Thoracic aorta (tissue), 2 donors: ENCODE data around the gene COMP. TPM values are rescaled to one million over a fixed set of nuclear protein-coding genes. Genes with fewer than 3 reads are reported as not detected.

Experiments used
- ATAC-seq: fragments of 150-250 bp; one replicate; pipeline ENCODE4 v1.8.0; 2017; ENCODE audit warnings: low read depth; ENCODE audit not compliant: insufficient number of reproducible peaks, low FRiP score
- DNase-seq: peaks from one replicate; pipeline ENCODE4 v3.0.0-alpha.2; 2020; ENCODE audit warnings: low spot score
- H3K27ac ChIP-seq, 2 donors: fragments of 200-600 bp; sonication (generic); 1 replicate in 1 of 2; 2 replicates in 1 of 2; pipeline ENCODE4 v1.5.1; 2016; ENCODE audit warnings: mild to moderate bottlenecking in 2 of 2, moderate library complexity in 2 of 2
- H3K27me3 ChIP-seq: fragments of 200-600 bp; sonication (generic); replicated peaks from 2 replicates; pipeline ENCODE4 v1.6.0; 2016; ENCODE audit warnings: mild to moderate bottlenecking; ENCODE audit not compliant: insufficient read depth
- H3K36me3 ChIP-seq: fragments of 200-600 bp; sonication (generic); one replicate; pipeline ENCODE4 v1.5.1; 2016
- H3K4me1 ChIP-seq, 2 donors: fragments of 200-600 bp; sonication (generic); 1 replicate in 1 of 2; 2 replicates in 1 of 2; pipeline versions ENCODE4 v1.5.1 to v1.6.0; 2016; ENCODE audit warnings: low read depth in 2 of 2, mild to moderate bottlenecking in 1 of 2; ENCODE audit not compliant: control insufficient read depth in 1 of 2
- H3K4me3 ChIP-seq: fragments of 200-600 bp; sonication (generic); 2 replicates; pipeline ENCODE4 v1.5.1; 2016; ENCODE audit warnings: mild to moderate bottlenecking
- H3K9me3 ChIP-seq: fragments of 200-600 bp; sonication (generic); 2 replicates; pipeline ENCODE4 v1.5.1; 2016
- total RNA-seq, 2 donors: library from RNA; depleted of rRNA; stranded (reverse); fragments of >200 nt; gene quantifications; one replicate each; pipeline versions ENCODE4 v1.1.0 to v1.2.3, GENCODE V29; 2016
- TF ChIP-seq, protein P1 (sequence below): fragments of 200-600 bp; sonication (generic); IDR thresholded peaks from one replicate; pipeline ENCODE4 v1.5.1; 2019; ENCODE audit warnings: antibody characterized with exemption

The COMP gene
- total RNA-seq, 2 donors from 2014 or later = 16.9 to 29.8 TPM

DNA sequence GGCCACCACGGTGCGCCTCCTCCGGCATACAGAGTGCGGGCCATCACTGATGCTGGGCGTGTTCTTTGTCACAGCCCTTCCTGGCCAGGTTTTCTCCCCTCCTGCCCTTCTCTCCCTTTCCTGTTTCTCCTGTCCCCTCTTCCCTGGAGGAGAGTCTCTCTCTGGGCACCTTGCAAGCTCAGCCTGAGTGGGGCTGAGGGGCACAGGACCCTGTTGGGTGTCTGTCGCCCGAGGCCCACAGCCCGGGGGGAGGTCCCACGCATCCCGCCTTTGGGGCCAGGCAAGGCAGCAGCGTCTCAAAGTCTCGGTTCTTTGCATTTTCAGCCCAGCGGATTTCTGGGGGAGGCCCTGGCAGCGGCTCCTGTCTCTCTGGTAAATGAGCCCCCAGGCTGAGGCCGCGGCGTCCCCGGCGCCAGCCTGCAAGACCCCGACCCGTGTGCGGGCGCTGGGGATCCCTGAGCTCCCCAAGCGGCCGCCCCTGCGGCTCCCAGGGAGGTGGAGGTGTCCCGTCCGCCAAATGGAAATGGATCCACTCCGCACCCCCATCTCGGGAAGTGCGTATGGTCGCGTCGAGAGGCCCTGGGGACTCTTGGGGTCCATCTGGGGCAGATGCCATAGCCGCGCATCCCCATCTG is 47.2 kb downstream of the COMP start:
- DNase-seq (no peak), ATAC-seq (no peak)
- no peaks in the 10 kb centered on the region for H3K4me1 ChIP-seq
- H3K27ac ChIP-seq = no peak overlapping the region
- TF ChIP-seq, protein P1, sequence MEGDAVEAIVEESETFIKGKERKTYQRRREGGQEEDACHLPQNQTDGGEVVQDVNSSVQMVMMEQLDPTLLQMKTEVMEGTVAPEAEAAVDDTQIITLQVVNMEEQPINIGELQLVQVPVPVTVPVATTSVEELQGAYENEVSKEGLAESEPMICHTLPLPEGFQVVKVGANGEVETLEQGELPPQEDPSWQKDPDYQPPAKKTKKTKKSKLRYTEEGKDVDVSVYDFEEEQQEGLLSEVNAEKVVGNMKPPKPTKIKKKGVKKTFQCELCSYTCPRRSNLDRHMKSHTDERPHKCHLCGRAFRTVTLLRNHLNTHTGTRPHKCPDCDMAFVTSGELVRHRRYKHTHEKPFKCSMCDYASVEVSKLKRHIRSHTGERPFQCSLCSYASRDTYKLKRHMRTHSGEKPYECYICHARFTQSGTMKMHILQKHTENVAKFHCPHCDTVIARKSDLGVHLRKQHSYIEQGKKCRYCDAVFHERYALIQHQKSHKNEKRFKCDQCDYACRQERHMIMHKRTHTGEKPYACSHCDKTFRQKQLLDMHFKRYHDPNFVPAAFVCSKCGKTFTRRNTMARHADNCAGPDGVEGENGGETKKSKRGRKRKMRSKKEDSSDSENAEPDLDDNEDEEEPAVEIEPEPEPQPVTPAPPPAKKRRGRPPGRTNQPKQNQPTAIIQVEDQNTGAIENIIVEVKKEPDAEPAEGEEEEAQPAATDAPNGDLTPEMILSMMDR = no peak
- H3K27me3 ChIP-seq = no peaks in the 10 kb centered on the region
- no peak overlapping the region for H3K4me3 ChIP-seq
- H3K9me3 ChIP-seq = no peaks in the 10 kb centered on the region
- no peaks in the 10 kb centered on the region for H3K36me3 ChIP-seq

DNA sequence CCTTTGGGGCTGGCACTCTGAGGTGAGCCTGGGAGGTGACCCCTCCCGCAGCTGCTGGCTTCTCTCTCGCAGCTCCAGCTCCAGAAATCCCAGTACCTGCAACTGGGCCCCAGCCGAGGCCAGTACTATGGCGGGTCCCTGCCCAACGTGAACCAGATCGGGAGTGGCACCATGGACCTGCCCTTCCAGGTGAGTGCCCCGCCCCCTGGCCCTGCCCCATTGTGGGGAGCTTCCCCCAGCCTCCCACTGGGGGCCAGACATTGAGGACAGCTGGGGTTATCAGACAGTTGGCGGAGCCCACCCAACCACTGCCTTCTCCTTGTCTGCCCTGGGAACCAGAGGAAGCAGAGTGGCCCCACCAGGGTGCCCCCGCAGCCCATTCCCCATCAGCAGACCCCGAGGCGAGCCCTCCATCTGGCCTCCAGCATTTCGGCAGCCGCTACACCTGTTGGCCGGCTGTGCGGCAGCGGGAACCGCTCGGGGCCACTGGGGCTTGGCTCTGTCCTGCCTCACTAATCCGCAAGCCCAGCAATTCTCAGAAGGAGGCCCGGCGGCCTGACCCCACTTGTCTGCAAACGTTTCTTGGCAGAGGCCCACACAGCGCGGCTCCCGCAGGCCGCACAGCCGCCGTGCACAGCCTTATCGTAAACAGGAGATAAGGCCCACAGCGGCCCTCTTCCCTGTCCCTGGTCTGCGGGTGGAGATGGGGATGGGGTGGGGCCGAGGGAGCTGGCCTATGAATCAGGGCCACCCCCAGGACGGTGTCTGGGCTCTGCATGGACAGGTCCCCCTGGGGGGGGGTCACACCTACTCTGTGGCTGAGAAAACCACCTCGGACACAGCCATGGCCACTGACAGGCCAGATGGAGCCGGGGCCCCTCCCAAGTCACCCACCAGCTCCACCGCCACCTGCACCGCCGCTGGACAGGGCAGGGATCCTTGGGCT is 48.0 kb downstream of the COMP start:
- TF ChIP-seq, protein P1 = no peak
- no peaks in the 10 kb centered on the region for H3K36me3 ChIP-seq
- H3K4me3 ChIP-seq = no peak overlapping the region
- no peaks in the 10 kb centered on the region for H3K4me1 ChIP-seq
- H3K27me3 ChIP-seq = no peaks in the 10 kb centered on the region
- no peaks in the 10 kb centered on the region for H3K9me3 ChIP-seq
- DNase-seq = no peak
- no peak for ATAC-seq
- H3K27ac ChIP-seq = no peak overlapping the region

DNA sequence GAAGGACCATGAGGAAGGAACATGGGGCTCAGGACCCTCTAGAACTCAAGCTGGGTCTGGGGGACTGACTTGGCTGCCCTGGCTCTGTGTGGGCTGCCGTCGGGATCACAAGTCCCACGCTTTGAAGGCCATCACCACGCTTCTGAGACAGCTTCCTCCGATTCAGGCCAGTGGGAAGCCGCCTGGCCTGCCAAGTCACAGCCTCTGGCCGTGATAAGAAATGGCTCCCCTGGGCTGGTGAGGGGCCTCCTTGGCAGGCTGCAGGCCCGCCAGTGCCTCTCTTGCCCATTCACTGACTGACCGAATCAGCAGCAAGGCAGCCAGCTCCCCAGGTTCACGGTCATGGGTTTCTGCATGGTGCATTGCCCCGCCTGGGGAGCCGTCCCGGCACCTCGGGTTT is 48.8 kb downstream of the COMP start:
- no peaks in the 10 kb centered on the region for H3K27me3 ChIP-seq
- no peak overlapping the region for H3K27ac ChIP-seq
- DNase-seq (no peak), ATAC-seq (no peak)
- H3K4me1 ChIP-seq = no peaks in the 10 kb centered on the region
- H3K4me3 ChIP-seq = no peak overlapping the region
- H3K36me3 ChIP-seq = no peaks in the 10 kb centered on the region
- TF ChIP-seq, protein P1 = no peak
- H3K9me3 ChIP-seq = no peaks in the 10 kb centered on the region

DNA sequence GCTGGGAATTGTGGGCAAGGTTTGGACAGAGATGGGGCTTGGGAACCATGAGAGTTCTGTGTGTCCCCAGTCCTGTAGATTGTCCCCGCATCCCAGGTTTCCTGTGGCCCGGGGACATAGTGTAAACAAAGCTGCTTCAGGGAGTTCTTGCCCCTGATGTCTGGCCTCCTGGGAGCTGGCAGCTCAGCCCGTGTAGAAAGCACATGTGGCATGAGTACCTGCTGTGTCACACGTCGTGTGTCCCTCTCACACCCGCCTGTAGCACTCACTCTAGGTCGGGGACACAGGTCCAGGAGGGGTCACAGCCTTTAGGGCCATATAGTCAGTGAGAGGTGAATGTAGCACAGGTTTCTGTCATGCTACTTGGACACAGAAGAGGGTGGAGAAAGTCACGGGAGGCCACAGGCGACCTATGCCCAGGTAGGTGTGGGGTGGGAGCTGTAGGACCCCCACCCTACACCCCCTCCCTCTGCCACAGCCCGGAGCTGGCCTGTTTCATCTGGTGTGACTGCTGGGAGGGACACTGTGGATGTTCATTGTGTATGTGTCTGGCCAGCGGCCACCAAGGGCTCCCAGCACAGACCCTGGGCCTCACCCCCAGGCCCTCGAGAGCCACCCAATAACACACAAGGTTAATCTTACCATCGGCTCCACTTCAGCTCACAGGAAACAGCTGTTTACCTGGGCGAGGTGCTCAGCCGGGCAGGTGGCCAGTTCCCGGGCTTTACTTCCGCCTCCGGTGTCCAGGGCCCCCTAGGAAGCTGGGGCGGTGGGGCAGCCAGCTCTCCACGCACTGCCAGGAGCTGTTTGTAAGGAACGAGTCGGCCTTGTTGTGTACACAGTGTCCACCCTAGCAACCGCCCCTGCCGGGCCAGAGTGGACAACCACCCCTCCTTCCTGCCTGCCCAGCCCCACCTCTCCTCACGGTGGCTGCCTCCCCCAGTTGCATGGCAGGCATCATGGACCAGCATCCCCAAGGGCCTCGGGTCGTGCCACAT is 49.7 kb downstream of the COMP start:
- TF ChIP-seq, protein P1 = no peak
- DNase-seq (no peak), ATAC-seq (no peak)
- Histone ChIP-seq H3K27me3 (no peaks in the 10 kb centered on the region), H3K36me3 (no peaks in the 10 kb centered on the region), H3K4me3 (no peak overlapping the region), H3K9me3 (no peaks in the 10 kb centered on the region), H3K27ac (no peak overlapping the region), H3K4me1 (no peaks in the 10 kb centered on the region)
